Keratinocyte (primary cell): ENCODE measurements around the gene ADIPOR1.

Source experiments
- EZH2 ChIP-seq: IDR thresholded peaks from one replicate; pipeline ENCODE4 v1.6.1; 2012; ENCODE audit warnings: inconsistent platforms, mild to moderate bottlenecking, low read length, moderate library complexity
- TF ChIP-seq, protein P1 (sequence below), 3 experiments: IDR thresholded peaks in 1 of 3; conservative IDR thresholded peaks in 1 of 3; optimal IDR thresholded peaks in 1 of 3; 2 replicates in 2 of 3; 3 replicates in 1 of 3; pipeline versions ENCODE3 to v1.5.1; 2011; ENCODE audit warnings: low read length in 3 of 3, mild to moderate bottlenecking in 3 of 3, moderate library complexity in 2 of 3, control low read depth in 1 of 3, inconsistent platforms in 1 of 3; ENCODE audit not compliant: insufficient read depth in 2 of 3; ENCODE audit errors: extremely low read depth in 1 of 3

DNA sequence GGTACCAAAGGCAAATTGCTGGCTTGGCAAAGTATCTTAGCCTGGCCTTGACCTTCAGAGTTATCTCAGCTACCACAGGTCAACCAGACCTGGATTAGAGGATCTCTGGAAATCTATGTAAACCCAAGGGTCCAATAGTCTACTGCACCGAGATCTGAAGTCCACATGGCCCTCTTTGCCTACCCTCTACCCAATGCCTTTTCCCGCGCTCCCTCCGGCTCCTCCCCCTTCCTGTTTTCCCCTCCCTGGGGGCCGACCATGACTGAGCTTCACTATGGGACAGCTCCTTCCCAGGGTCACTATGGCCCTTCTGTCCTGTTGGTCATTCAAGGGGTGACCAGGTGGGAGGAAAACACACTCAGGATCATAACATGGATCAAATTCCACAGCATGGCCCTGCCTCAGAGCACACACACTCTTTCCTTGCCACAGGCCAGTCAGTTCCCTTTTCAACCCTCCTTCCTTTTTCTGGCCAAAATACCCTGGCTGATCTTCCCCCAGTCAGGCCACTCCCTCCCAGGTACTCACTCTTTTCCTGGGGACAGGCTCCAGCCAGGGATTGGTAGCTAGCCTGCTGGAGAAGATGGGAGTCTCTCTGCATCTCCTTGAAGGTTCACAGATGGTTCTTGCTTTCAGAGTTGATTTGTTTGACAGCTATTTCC, 29.9 kb upstream of the ADIPOR1 start:
- TF ChIP-seq, protein P1, sequence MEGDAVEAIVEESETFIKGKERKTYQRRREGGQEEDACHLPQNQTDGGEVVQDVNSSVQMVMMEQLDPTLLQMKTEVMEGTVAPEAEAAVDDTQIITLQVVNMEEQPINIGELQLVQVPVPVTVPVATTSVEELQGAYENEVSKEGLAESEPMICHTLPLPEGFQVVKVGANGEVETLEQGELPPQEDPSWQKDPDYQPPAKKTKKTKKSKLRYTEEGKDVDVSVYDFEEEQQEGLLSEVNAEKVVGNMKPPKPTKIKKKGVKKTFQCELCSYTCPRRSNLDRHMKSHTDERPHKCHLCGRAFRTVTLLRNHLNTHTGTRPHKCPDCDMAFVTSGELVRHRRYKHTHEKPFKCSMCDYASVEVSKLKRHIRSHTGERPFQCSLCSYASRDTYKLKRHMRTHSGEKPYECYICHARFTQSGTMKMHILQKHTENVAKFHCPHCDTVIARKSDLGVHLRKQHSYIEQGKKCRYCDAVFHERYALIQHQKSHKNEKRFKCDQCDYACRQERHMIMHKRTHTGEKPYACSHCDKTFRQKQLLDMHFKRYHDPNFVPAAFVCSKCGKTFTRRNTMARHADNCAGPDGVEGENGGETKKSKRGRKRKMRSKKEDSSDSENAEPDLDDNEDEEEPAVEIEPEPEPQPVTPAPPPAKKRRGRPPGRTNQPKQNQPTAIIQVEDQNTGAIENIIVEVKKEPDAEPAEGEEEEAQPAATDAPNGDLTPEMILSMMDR (optimal IDR thresholded peaks at IDR 0.05 in 1 of 3, IDR thresholded peaks at IDR 0.05 in 1 of 3, conservative IDR thresholded peaks at IDR 0.05 in 1 of 3; ENCODE audit: extremely low read depth in 1 of 3, insufficient read depth in 2 of 3, low read length in 3 of 3), result no peak
- TF ChIP-seq EZH2, result no peak
